Measurements from ENCODE around the gene CFAP74.
A peak's percentile ranks its signal among the peaks of the same experiment; 100 is the strongest.

CFAP74 gene

DNA sequence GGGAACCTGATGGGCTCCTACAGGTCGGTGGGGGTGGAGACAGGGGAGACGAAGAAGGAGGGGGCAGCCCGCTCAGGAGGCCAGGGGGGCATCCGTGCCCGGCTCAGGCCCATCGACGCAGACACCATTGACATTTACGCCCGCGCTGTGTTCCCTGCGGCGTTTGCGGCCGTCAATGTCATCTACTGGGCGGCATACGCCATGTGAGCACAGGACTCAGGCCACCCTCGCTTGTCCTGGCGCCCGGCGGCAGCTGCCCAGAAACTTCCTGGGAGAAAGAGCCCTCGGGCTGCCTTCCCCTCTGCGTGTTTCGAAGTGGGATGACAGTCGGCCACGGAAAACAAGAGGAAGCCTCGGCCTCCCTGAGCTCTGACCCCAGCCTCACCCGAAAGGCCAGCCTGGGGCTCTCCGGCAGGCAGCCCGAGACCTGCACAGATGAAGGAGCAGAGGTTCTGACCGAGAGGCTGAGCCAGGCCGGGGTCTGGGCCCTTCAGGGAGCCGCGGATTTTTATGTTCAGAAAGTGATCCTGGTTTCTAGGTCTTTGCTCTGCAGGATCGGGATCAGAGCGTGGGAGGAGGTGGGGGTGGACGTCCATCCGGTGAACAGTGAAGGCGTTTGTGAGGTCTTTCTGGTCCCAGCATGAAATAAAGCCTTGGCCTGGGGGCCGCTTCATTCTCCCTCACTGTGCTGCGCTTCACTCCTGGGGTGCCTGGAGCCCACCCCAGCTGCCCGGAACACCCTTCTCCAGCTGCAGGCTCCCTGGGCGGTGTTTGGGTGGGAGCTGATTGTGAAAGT, 26.7 kb upstream of the CFAP74 start:
- ATAC-seq: no peak
- Mint-ChIP-seq H3K36me3 (no peaks in the 10 kb centered on the region), H3K4me1 (no peaks in the 10 kb centered on the region), H3K27me3 (peaks cover 29% of the 10 kb centered on the region), H3K9me3 (no peaks in the 10 kb centered on the region), H3K4me3 (no peak overlapping the region), H3K27ac (no peak overlapping the region)

GRCh38 chr1:2029561-2029960, 26.0 kb upstream of the CFAP74 start:
- Mint-ChIP-seq H3K27ac (no peak overlapping the region), H3K4me1 (no peaks in the 10 kb centered on the region), H3K9me3 (no peaks in the 10 kb centered on the region), H3K4me3 (no peak overlapping the region), H3K36me3 (no peaks in the 10 kb centered on the region), H3K27me3 (peaks cover 29% of the 10 kb centered on the region)
- ATAC-seq: no peak

DNA sequence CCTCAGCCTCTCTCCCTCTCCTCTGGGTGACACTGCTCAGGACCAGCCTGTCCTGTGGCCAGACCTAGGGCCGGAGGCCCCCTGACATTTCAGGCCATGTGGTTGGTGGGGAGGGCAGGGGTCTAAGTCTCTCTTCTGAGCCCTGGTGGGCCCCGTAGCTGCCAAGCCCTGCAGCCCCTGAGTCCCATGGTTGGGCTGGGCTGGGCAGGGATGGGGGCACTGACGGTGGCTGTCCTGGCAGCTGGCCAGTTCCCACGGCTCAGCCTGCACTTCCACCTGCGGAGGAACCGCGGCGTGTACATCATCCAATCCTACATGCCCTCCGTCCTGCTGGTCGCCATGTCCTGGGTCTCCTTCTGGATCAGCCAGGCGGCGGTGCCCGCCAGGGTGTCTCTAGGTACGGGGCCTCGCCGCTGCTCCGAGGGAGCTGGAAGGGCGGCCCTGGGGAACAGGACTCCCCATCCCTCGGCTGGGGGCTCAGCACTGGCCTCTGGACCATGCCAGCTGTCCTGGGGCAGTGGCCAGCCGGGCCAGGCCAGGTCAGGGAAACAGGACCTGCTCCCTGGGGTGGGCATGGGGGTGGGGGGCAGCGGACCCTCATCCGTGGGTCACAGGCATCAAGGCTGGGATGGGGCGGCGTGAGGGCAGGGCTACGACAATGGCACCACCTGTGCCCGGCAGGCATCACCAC, 25.4 kb upstream of the CFAP74 start:
- no peaks in the 10 kb centered on the region for H3K4me1 Mint-ChIP-seq
- peaks cover 29% of the 10 kb centered on the region for H3K27me3 Mint-ChIP-seq
- H3K9me3 Mint-ChIP-seq: no peaks in the 10 kb centered on the region
- no peak overlapping the region for H3K27ac Mint-ChIP-seq
- no peaks in the 10 kb centered on the region for H3K36me3 Mint-ChIP-seq
- ATAC-seq: no peak
- no peak overlapping the region for H3K4me3 Mint-ChIP-seq

DNA sequence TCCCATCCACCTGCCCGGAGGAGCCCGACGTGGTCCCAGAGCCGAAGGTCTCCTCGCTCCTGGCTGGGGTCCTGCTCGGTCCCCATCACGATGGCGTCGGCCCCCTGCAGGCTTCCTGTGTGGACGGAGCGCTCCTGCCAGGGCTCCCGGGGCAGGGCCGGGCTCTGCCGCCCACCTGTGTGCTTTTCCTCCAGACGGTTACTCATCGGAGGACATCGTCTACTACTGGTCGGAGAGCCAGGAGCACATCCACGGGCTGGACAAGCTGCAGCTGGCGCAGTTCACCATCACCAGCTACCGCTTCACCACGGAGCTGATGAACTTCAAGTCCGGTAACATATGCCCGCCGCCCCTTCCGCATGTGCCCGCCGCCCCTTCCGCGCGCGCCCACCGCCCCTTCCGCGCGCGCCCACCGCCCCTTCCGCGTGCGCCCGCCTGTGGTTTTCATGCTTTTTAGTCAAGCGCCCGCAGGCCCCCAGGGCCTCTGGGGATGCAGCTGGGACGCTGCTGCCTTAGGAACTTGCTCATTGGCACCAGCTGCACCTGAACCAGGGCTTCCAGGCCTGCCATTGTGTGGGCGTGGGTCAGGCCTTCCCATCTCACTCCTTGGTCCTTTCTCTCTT, 24.5 kb upstream of the CFAP74 start:
- Mint-ChIP-seq H3K4me3 (peak overlapping the region; percentile 26), H3K27me3 (peaks cover 26% of the 10 kb centered on the region), H3K9me3 (no peaks in the 10 kb centered on the region), H3K36me3 (no peaks in the 10 kb centered on the region), H3K4me1 (no peaks in the 10 kb centered on the region), H3K27ac (no peak overlapping the region)
- peak; percentile 25 for ATAC-seq

- ATAC-seq: no peak
- Mint-ChIP-seq H3K9me3 (no peaks in the 10 kb centered on the region), H3K27me3 (peaks cover 40% of the 10 kb centered on the region), H3K4me1 (no peaks in the 10 kb centered on the region), H3K4me3 (no peak overlapping the region), H3K27ac (no peak overlapping the region), H3K36me3 (no peaks in the 10 kb centered on the region)
These were observed 21.9 kb upstream of the CFAP74 start for GRCh38 chr1:2025491-2025981.

DNA sequence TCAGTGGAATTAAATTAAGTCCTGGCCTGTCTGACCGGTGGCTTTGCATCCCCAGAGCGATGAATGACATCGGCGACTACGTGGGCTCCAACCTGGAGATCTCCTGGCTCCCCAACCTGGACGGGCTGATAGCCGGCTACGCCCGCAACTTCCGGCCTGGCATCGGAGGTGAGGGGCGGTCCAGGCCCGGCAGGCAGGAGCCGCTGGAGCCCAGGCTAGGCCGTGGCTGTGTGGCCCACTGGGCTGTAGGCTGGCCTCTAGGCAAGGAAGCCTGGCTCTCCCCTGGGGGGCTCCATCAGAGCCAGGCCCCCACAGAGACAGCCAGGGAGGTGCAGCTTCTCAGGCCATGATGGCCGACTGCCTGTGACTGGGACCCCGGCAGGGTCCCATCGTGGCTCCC, 21.3 kb upstream of the CFAP74 start:
- H3K9me3 Mint-ChIP-seq: no peaks in the 10 kb centered on the region

DNA sequence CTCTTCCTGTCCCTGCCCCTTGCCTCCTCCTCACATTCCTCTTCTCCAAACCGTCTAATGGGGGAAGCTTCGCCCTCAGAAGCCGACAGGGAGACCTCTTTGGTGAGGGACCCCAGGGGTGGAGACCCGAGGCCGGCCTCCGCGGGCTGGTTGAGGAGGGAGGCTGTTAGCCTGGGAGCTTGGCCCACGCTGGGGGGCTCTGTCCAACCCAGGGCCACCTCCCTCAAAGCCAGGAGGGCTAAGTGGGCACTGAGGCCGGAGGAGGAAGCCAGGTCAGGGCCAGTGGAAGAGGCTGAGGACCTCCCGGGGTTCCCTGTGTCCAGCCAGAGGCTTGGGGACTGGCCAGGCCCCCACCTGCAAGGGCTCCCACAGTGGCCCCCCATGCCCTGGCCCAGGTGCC, 20.9 kb upstream of the CFAP74 start:
- no peaks in the 10 kb centered on the region for H3K4me1 Mint-ChIP-seq
- H3K27me3 Mint-ChIP-seq: peaks cover 45% of the 10 kb centered on the region
- H3K36me3 Mint-ChIP-seq: no peaks in the 10 kb centered on the region
- H3K4me3 Mint-ChIP-seq: no peak overlapping the region
- no peaks in the 10 kb centered on the region for H3K9me3 Mint-ChIP-seq
- ATAC-seq: no peak
- no peak overlapping the region for H3K27ac Mint-ChIP-seq

More for the DNA sequence above, 21.3 kb upstream of the CFAP74 start:
- Mint-ChIP-seq H3K4me3 (no peak overlapping the region), H3K36me3 (no peaks in the 10 kb centered on the region), H3K27ac (no peak overlapping the region), H3K4me1 (no peaks in the 10 kb centered on the region), H3K27me3 (peaks cover 42% of the 10 kb centered on the region)
- ATAC-seq: no peak

DNA sequence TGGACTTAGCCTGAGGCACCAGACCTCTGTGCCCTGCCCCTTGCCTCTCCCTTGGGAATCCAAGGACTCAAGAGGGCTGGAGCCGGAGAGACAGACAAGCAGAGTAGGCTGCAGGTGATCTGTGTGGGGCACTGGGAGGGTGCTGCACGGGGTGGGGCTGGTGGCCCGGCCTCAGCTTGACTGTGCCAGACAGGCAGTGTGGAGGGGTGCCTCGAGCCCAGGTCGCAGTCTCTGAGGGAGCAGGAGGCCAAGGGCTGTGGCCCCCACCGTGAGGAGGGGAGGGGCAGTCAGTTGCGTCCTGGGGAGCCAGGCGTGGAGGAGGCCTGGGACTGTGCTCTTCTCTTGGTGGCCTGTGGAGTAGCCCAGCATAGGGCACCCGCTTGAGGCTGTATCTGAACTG, 19.6 kb upstream of the CFAP74 start:
- Mint-ChIP-seq H3K36me3 (no peaks in the 10 kb centered on the region), H3K4me1 (peaks cover 6% of the 10 kb centered on the region), H3K4me3 (no peak overlapping the region), H3K27me3 (peaks cover 54% of the 10 kb centered on the region), H3K27ac (no peak overlapping the region), H3K9me3 (no peaks in the 10 kb centered on the region)
- no peak for ATAC-seq

DNA sequence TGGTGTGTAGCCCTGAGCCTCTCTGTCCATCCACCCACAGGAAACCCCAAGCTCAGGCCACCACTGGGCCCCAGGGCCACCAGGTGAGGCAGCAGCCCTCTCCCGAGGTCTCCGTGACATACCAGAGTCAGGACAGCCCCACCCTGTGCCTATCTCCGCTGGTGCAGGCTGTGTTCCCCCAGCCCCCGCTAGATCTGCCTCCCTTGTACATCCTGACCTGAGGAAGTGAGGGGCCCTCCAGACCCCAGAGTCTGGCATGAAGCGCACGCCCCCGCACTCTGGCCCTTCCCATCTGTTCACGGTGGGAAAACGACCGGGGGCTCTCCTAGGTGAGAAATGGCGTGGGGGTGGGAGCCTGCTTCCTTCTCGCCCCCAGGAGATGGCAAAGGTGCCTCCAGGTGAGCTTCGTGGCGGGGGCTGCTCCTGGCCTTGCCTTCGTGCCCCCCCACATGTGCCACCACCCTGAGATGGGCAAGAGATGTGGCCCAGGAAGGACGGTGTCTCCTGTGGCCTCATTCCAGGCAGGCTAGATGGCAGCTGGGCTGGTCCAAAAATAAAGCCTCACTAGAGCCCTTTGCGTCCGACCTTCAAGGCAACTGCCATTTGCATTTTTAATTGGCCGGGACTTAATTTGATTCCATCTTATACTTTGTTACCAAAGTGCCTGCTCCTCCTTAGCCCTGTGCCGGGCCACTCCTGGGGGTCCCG, 18.6 kb upstream of the CFAP74 start:
- no peak for ATAC-seq
- Mint-ChIP-seq H3K27ac (no peak overlapping the region), H3K9me3 (no peaks in the 10 kb centered on the region), H3K4me1 (peaks cover 10% of the 10 kb centered on the region), H3K27me3 (peaks cover 63% of the 10 kb centered on the region), H3K36me3 (no peaks in the 10 kb centered on the region), H3K4me3 (no peak overlapping the region)

- Mint-ChIP-seq H3K36me3 (no peaks in the 10 kb centered on the region), H3K4me1 (peaks cover 10% of the 10 kb centered on the region), H3K27ac (no peak overlapping the region), H3K27me3 (peaks cover 70% of the 10 kb centered on the region), H3K4me3 (no peak overlapping the region), H3K9me3 (no peaks in the 10 kb centered on the region)
- no peak for ATAC-seq
These were observed 18.0 kb upstream of the CFAP74 start for GRCh38 chr1:2021550-2021949.

GRCh38 chr1:2020310-2020655, 16.7 kb upstream of the CFAP74 start:
- Mint-ChIP-seq H3K4me1 (peaks cover 10% of the 10 kb centered on the region), H3K27ac (no peak overlapping the region), H3K36me3 (no peaks in the 10 kb centered on the region), H3K4me3 (no peak overlapping the region), H3K27me3 (peaks cover 83% of the 10 kb centered on the region), H3K9me3 (no peaks in the 10 kb centered on the region)
- ATAC-seq: no peak

- H3K9me3 Mint-ChIP-seq: no peaks in the 10 kb centered on the region
- no peak for ATAC-seq
- peaks cover 88% of the 10 kb centered on the region for H3K27me3 Mint-ChIP-seq
- H3K36me3 Mint-ChIP-seq: no peaks in the 10 kb centered on the region
- no peak overlapping the region for H3K27ac Mint-ChIP-seq
- H3K4me1 Mint-ChIP-seq: peaks cover 10% of the 10 kb centered on the region
- no peak overlapping the region for H3K4me3 Mint-ChIP-seq
These were observed 16.2 kb upstream of the CFAP74 start for GRCh38 chr1:2019571-2020309.

- ATAC-seq: peak; percentile 15
- Mint-ChIP-seq H3K27ac (no peak within 1 kb of the TSS), H3K4me3 (peak within 1 kb of the TSS; percentile 57), H3K27me3 (peaks cover 90% of the 10 kb centered on the region), H3K4me1 (peaks cover 10% of the 10 kb centered on the region), H3K36me3 (no peaks in the 10 kb centered on the region), H3K9me3 (no peaks in the 10 kb centered on the region)
These were observed 15.6 kb upstream of the CFAP74 start, which contains the start of gene GABRD for GRCh38 chr1:2019172-2019543. GABRD (plus strand) TSS chr1:2019345; CDS start chr1:2019424, 79 bp downstream.

DNA sequence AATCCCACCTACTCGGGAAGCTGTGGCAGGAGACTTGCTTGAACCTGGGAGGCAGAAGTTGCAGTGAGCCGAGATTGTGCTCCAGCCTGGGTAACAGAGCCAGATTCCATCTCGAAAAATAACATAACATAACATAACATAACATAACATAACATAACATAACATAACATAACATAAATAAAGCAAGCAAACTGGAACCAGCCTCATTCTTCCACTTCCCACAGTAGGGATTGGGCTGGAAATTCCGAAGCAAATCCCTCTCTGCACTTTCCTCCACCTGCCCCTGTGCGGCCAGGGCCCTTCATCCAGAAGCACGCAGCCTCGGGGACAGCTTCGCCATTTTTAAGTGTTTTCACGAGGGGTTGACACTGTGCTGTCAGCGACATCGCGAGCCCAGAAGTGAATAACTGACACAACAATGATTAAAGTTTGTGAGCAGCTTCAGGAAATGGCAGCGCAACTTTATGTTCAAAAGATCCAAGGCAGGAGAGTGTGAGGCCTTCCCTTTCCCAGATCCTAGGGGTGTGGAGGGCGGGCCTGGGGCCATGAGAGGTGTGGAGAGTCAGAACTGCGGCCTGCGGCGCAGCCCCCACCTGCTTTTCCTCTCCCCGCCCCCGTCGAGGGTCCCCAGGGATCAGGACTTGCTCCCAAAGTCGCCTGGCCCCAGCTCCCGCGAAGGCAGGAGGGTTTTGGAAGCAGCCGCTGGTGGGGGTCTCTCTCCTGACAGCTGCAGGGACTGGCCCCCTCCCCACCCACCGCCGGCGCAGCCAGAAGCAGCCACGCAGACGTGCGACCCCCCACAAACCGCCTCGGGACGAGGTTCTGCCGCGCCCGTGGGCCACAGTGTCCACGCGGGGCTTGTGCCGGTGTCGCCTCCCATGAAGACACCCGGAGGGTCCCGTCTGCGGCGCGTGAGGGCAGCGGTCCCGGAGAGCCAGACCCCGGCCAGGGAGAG, 14.9 kb upstream of the CFAP74 start:
- peak overlapping the region; percentile 57 for H3K4me3 Mint-ChIP-seq
- no peak for ATAC-seq
- peaks cover 10% of the 10 kb centered on the region for H3K4me1 Mint-ChIP-seq
- H3K36me3 Mint-ChIP-seq: no peaks in the 10 kb centered on the region
- no peaks in the 10 kb centered on the region for H3K9me3 Mint-ChIP-seq
- H3K27me3 Mint-ChIP-seq: peaks cover 90% of the 10 kb centered on the region
- no peak overlapping the region for H3K27ac Mint-ChIP-seq
